GM19468 (cell line): ENCODE measurements around the gene NUCKS1.

ENCODE experiments used
- ATAC-seq: cut with Tn5 transposase; IDR thresholded peaks from one replicate; pipeline ENCODE4 v1.9.1; 2021; ENCODE audit warnings: mild to moderate bottlenecking, moderate library complexity, moderate number of reproducible peaks; ENCODE audit not compliant: unreplicated experiment; ENCODE audit errors: extremely low read depth

Gene NUCKS1

DNA sequence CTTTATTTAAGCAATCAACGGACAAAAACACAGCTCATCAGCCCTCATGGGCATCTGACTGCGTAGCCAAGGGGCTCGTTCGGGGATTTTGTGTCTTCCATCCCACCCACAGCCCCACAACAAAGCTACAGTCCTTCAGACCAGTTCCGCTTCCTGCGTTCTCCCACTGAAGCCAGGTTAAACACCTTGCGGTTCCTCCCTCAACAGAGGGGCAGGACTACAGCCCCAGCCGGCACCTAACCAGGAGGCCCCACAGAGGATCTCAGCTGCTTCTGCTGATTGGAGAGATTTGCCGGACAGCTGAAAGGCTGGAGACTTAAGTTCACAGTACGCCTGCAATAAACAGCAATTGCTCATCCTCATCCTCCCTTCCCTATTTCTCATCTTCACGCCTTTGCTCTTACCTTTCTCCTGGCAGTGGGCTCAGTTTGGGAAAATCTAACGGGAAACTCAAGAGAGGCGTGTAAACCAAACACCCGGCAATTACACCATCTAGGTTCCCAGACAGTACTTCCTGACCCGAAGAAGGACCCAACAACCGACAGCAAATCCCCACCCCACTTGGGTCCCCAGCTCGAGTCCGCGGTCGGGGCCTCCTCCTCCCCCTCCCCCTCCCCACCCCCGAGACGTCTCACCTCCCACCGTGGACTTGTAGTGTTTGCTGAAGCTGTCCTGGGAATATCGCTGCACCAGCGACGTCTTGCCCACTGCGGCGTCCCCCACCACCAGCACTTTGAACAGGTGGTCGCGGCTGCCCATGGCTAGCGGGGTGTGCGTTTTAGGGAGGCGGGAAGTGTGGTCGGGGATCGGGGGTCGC, 24.4 kb upstream of the NUCKS1 start:
- no peak for ATAC-seq

DNA sequence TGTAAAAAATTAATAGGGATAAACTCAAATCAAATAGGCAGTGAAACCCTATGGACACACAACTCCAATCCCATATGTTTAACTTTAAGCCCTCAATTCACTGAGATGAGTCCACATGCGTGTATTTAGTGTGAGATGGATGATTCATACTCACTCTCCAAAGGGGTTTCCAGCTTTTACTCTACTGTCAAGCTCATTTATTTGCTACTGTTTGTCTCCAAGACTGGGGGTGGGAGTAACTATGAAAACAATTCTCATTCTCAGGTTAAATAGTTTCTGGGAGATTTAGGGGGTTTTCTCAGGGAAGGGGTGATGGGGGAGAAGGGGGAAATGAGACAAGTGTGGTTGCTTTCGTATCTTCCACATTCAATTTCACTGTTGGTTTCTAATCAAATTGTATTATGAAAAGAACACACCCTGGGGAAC, 22.6 kb upstream of the NUCKS1 start:
- ATAC-seq: no peak

DNA sequence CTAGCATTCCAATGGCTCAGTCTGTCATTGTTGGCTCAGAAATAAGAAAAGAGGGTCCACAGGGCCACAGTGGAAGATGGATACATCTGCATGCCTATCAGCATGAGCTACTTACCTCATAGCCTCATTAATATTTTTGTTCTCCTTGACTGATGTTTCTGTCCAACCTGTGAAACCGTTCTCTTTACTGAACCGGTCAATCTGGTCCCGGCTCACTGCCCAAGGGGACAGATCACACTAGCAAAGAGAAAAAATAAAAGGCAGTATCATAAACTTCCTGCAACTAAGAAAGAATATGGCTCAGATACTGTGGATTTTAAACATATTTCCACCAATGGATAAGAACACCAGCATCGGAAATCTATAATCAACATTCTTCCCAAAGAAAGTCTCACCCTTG, 20.6 kb upstream of the NUCKS1 start:
- ATAC-seq: no peak

DNA sequence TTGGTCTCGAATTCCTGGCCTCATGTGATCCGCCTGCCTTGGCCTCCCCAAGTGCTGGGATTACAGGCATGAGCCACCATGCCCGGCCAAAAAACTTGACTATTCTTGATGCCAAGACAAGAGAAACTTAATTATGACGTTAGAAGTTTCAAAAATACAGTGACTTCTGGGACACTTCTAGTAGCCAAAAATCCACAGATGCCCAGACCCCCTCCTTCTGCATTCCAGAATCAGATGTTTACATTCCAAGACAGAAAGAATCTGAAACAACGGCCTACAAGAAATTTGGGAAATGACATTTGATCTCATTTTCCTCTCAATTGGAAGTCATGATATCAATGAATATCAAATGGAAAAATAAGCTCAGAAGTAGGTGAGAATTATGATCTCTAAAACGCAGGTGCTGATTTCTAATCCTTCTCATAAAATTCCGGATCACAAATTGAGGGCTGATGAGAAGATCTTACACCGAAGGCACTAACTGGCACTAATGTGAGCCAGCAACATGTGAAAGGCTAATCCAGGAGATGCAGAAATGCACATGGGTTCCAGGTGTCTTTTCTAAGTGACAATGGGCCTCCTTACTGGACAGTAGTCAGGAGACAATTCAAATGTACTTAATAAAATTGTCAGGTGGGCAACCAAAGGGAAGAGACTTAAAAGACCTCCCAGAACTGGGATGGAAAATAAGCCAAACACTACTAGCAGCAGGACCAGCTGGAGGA, 19.8 kb upstream of the NUCKS1 start:
- no peak for ATAC-seq

DNA sequence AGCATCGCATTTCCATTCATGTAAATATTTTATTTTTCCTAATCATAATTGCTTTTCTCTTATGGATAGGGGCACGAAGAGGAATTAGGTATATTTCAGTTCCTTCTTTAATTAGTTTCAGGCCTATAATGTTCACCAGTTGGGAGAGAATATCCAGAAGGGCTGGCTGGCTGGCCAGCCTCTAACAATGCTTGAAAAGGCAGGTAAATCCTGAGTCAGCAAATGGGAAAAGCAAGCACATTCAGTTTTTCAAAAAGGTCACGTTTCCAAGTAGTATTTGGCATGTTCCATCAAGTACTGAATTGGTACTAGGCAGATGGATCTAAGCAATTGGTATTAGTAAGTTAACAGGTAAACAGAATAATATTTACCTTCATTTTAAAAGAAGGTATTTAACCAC, 17.3 kb upstream of the NUCKS1 start:
- ATAC-seq: no peak

DNA sequence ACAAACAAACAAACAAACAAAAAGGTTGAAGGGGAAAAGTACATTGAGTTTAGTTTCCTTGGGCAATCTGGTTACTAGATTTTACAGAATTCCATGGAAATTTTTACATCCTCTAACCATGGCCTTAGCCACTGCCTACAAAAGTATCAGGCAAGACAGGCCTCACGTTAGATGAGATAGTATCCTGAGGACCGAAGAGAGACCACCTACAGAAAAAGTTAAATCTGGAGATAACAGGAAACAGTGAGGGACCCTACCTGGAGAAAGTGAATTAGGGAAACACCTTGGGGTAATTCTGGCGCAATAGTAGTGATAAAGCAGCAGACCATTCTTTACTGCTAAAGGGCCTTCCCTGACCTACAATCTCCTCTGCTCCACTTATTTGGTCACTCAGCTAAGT, 16.6 kb upstream of the NUCKS1 start:
- no peak for ATAC-seq

DNA sequence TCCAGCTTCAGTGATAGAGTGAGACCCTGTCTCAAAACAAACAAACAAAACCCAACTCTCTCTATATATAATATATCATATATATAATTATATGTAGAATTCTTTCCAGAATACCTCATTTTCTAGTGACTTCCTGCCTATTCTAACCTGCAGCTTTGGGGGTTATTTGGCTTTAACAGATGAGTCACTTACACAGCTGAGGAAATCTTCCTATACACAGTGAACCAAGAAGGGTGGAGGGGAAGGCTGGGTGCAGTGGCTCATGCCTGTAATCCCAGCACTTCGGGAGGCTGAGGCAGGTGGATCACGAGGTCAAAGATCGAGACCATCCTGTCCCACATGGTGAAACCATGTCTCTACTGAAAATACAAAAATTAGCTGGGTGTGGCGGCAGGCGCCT, 16.1 kb upstream of the NUCKS1 start:
- ATAC-seq: no peak

DNA sequence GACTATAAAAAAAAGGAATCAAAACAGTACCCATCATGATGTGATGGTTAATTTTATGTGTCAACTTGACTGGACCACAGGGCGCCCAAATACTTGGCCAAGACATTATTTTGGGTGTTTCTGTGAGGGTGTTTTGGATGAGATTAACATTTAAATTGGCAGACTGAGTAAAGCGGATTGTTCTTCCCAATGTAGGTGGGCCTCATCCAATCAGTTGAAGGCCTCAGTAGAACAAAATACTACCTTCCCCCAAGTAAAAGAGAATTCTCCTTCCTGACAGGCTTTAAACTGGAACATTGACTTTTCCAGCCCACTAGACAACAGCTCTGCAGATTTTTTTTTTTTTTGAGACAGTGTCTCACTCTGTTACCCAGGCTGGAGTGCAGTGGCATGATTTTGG, 14.6 kb upstream of the NUCKS1 start:
- ATAC-seq: no peak

DNA sequence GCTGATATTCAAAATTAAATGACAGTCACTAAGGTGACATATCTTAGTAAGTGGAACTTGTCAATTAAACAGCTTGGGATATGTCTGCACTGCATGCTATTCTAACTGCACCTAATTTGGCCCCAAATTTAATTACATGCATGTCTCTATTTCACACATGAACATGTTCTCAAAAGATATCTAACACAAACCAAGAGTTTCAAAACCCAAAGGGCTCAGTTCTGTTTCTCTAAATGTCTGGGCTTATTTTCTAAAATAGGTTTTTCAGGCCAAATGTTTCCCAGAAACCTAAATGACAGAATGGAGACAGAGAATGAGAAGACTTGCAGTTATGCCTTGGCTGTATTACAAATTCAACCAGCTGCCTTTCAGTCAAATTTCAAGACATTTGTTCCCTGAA, 14.0 kb upstream of the NUCKS1 start:
- no peak for ATAC-seq

DNA sequence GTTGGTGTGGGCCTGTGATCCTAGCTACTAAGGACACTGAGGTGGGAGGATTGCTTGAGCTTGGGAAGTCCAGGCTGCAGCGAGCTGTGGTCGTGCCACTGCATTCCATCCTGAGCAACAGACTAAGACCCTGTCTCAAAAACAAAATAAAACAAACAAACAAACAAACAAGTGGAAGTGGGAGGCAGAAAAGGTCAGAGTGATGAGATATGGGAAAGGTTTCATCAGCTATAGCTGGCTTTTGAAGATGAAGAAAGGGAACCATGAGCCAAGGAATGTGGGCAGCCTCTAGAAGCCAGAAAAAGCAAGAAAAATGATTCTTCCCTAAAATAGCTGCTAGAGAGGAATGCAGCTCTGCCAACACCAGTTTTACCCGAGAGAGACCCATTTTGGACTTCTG, 10.6 kb upstream of the NUCKS1 start:
- ATAC-seq: no peak

DNA sequence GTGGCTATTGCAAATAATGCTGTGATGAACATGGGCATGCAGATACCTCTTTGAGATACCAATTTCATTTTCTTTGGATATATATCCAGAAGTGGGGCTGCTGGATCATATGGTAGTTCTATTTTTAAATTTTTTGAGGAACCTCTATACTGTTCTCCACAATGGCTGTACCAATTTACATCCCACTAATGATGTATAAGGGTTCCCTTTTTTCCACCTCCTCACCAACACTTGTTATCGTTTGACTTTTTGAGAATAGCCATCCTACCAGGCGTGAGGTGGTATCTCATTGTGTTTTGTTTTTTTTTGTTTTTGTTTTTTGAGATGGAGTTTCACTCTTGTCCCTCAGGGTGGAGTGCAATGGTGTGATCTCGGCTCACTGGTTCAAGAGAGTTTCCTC, 6.6 kb upstream of the NUCKS1 start:
- no peak for ATAC-seq

DNA sequence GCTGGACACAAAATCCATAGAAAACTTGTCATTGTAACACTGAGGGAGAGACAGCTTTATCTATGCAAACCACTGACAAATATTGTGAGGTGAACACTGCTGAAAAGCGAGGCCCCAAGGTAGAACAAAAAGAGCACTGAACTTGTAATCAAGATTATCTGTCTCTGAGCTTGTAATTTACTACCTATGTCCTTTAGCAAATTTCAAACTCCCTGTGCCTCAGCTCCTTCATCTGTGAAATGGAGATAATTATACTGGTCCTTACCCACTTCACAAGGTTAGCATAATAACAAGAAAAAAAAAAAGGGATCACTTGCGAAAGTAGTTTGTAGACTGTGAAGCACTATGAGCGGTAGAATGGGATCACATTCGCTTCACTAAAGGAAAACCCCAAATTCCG, 4.9 kb upstream of the NUCKS1 start:
- no peak for ATAC-seq

DNA sequence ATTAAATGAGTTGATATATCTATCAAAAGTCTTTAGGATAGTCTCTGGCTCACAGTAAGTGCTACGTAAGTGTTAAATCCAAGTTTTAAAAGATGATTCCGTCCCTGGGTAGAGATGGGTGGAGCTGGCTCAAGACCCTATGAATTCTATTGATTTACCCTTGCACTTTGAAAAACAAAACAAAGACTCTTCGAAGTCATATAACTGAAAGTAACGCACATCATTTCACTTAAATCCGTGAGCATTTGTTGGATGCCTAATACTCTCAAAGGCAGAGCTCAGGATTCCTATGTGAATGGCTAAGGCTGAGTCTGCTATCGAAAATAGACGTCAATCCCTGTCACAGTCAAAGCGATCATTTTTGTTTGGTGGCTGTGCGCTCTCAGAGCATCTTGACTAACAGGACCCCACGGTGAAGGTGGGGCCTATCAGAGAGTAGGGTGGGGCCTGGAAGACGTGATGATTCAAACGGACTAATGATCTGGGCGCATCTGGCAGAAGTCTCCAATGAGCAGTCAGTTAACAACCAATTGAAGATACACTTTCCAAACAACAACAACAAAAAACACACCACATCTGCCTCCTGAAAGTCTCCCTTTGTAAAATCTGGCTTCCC, 1.2 kb upstream of the NUCKS1 start:
- ATAC-seq: no peak

DNA sequence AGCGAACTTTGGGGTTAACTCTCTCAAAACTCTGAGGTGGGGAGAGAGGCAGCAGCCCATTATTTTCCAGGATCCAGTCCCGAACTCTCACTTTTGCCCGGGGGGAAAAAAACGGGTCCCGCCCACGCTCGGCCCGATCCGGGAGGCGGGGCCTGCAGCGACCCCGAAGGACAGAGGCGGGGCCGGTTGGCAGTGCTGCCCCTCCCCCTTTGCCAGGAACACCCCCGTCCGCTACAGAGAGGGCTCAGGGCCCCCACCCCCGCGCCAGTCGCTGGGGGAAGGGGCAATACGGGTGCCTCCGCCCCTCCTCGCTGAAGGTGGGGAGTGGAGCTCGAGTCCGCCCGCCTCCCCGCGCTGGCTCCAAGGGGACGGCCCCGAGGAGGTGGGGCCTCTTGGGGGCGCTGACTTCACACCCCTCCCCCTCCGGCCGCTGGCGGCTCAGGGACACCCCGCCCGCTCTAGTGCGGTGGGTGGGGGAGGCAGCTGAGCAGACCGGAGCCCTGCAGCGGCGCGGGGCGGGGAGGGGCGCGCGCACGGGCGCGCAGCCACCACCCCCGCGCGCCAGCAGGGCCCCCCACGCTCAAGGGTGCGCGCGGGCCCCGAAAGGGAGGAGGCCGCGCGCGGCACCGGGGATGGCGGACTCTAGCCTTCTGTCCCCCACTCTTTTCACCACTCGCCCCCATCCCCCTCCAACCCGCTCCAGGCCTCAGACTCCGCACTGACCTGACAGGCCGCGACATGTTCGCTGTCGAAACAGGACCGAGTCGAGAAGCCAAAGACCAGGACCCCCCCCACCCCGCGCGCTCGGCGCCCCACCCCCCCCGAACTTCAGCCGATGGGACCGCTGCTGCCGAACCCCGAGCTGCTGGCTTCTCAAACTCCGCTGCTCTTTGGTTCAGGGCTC, 496 bp downstream of the NUCKS1 start:
- ATAC-seq: peak; percentile 49

DNA sequence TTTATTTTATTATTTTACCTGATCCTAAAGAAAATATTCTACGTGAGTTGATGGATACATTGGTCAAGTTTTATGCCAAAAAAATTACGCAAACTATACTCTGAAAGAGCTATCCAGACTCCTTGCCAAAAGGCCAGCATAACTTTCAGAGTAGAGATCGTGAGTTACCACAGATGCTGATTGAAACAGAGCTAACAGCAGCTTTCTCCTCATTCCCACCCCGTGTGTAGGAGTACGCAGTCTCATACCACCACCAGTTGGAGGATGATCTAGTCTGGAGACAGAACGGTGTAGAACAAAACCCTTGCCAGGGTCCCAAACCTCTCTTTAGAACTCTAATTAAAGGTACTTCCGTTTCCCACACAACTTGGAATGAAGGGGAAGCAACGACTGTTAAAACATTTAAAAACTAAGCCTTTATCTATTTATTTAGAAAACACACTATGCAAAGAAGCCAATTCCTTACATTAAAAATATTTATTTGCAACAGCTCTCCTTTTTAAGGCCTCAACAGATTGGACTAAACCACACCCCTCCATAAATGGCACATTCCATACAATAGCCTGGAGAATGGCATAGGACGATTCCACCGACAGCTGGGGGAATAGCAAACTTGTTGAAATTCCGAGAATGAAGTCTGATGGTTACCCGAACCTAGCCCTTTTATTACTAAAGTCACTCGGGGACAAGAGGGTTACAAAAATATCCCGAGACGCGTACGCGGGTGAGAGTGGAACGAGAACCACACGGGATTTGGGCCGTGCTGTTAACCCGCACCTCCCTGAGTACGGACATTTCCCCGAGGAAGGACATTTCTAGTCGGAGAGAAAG, 1.4 kb downstream of the NUCKS1 start:
- no peak for ATAC-seq

DNA sequence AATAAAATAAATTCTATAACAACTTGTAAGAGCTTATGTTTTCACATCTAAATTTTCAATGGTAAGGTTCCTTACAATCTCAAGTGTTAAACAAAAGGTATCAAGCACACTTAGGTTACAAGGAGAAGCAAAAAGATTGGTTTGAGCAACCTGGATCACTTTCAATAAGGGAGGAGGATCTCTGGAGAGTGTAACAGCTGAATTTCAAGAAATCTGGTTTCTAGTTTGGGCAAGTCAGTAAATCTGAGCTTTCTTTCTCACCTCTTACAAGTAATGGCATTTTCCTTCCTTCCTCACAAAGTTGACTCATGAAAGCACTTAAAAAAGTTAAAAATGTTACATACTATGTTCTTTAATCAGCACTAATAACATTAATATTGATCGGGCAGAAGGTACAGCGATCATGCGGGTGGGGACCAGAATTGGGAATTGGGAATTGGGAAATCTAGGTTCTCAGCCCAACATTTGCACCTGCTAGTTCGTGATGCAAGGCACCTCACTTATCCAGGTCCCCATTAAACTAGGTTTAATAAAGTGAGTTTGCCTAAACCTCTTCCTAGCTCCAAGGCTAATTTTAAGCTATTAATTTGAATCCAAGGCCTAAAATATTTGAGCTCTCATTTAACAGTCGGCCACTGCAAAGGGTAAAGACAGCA, 3.1 kb downstream of the NUCKS1 start:
- ATAC-seq: no peak

DNA sequence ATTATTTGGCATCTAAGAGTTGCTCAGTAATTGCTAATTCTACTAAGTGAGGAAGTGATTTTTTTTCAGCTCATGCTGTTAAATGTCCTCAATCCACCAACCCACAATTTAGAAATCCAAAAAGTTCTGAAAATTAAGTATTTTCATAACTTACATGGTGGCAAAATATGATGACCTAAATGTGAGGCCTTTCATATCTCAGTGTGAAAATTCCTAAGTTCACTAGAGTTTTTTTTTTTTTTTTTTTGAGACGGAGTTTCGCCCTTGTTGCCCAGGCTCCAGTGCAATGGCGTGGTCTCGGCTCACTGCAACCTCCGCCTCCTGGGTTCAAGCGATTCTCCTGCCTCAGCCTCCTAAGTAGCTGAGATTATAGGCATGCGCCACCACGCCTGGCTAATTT, 5.6 kb downstream of the NUCKS1 start:
- ATAC-seq: no peak

DNA sequence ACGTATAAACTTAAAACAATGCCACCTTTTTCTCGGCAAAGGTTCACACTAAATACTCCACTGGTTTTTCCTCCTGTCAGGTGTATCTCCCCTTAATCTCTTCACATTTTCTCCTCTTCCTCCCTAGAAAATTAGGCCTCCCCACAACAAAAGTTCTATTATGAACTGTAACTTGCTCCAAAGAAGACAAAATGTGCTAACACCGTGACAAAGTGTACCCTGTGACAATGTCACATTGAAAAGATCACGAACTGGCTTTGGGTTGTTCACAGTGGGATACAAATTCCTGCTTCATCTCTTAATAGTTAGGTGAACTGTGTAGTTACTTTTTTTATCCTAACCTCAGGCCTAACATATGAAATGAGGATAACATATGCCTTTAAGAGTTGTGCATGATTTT, 6.0 kb downstream of the NUCKS1 start:
- no peak for ATAC-seq

DNA sequence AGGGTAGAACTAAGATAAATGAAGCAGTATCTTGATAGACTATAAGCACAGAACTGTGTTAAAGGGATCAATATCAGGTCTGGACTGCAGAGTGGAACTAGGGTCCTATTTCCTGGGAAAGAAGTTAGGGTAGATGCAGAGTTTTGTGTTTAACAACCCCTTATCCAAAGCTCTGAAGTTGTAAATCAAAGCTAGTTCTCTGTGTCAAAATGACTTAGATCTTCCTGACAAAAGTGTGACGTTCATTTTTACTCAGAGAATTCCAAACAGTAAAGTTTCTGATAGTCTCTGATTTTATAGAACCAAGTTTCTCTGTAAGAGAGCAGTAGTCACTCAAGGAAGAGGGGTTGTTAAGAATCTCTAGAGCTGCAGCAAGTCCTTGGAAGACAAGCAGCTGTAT, 8.3 kb downstream of the NUCKS1 start:
- no peak for ATAC-seq
